Esophagus squamous epithelium (tissue), 5 donors: ENCODE results near the gene ZNF711. TPM values are rescaled to one million over a fixed set of nuclear protein-coding genes. Genes with fewer than 3 reads are reported as not detected.
"Not testable (repeated sequence)": the region's sequence is repeated elsewhere in the genome, so short reads cannot be mapped to it uniquely, and the experiment has no call there.

Source experiments
- DNase-seq: peaks from one replicate; lab custom pipeline; 2025; lab: John Stamatoyannopoulos, UW
- H3K27ac ChIP-seq, 4 donors: fragments of 200-600 bp; sonication (generic); one replicate each; pipeline ENCODE4 v1.5.1; 2016 to 2019; ENCODE audit warnings: mild to moderate bottlenecking in 1 of 4
- H3K27me3 ChIP-seq, 4 donors: fragments of 200-600 bp; sonication (generic); 1 replicate in 3 of 4; 2 replicates in 1 of 4; pipeline versions ENCODE4 v1.5.1 to v1.6.0; 2017 to 2021; ENCODE audit warnings: antibody characterized with exemption in 1 of 4
- H3K36me3 ChIP-seq, 3 donors: fragments of 200-600 bp; sonication (generic); one replicate each; pipeline ENCODE4 v1.5.1; 2016 to 2019
- H3K4me1 ChIP-seq, 3 donors: fragments of 200-600 bp; sonication (generic); one replicate each; pipeline ENCODE4 v1.5.1; 2017 to 2019
- H3K4me3 ChIP-seq, 4 donors: fragments of 200-600 bp; sonication (generic); 1 replicate in 3 of 4; 2 replicates in 1 of 4; pipeline ENCODE4 v1.5.1; 2016 to 2019; ENCODE audit warnings: mild to moderate bottlenecking in 2 of 4, moderate library complexity in 1 of 4
- H3K9me3 ChIP-seq, 3 donors: fragments of 200-600 bp; sonication (generic); one replicate each; pipeline ENCODE4 v1.5.1; 2016 to 2019
- CTCF ChIP-seq, 6 experiments: fragments of 450-650 bp in 4 of 6; fragments of 200-600 bp in 2 of 6; sonication (generic) in 2 of 6; IDR thresholded peaks; one replicate each; pipeline ENCODE4 v1.5.1; 2016 to 2019; ENCODE audit warnings: antibody characterized with exemption in 6 of 6, mild to moderate bottlenecking in 4 of 6, moderate library complexity in 4 of 6
- POLR2A ChIP-seq, 4 donors: fragments of 450-650 bp; IDR thresholded peaks; one replicate each; pipeline ENCODE4 v1.6.1; 2017; ENCODE audit warnings: antibody characterized with exemption in 4 of 4, mild to moderate bottlenecking in 4 of 4, moderate library complexity in 3 of 4
- WGBS, 2 donors: methylation state at CpG; one replicate each; pipeline ENCODE4 v1.1.5; 2018; 5-methylcytosine and 5-hydroxymethylcytosine counted together
- intact Hi-C: fragments of 100-400 bp; cut with DNase I; formaldehyde crosslinking; loops from one replicate; pipeline ENCODE4 v1.15.0; 2022
- total RNA-seq, 4 donors: library from RNA; depleted of rRNA; stranded (reverse); fragments of >200 nt; gene quantifications; one replicate each; pipeline ENCODE4 v1.1.0, GENCODE V29; 2016
- donor health status: DM: yes; HTN: yes; CAD: no.

ZNF711 gene
- total RNA-seq, 4 donors from 2014 or later = 0.80 to 2.9 (median 1.7) TPM

DNA sequence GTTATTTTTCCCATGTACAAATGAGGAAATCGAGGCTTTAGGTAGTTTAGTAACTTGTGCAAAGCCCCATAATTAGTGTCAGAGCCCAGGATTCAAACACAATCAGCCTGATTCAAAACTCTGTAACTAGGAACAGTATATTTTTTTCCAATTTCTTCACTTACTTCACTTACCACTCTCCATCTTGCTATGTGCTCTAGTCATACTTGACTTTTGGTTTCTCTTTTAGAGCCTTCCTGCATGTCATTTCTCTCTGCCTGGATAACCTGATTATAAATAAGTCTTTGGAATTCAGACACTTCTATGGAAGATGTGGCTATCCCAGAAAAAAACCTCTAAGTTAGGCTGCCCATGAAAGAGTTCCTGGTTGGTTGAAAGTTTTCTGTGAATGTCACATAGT lies 22.4 kb upstream of the ZNF711 start:
- H3K27me3 ChIP-seq = no peaks in the 10 kb centered on the region
- no peak for TF ChIP-seq CTCF (IDR thresholded peaks at IDR 0.05)
- no peak for TF ChIP-seq POLR2A (IDR thresholded peaks at IDR 0.05)
- DNase-seq = no peak
- H3K9me3 ChIP-seq = no peaks in the 10 kb centered on the region
- no peaks in the 10 kb centered on the region for H3K4me1 ChIP-seq
- H3K4me3 ChIP-seq = no peak overlapping the region
- no peaks in the 10 kb centered on the region for H3K36me3 ChIP-seq
- intact Hi-C loops = no loop called here
- H3K27ac ChIP-seq = no peak overlapping the region
- WGBS, 2 donors = 24 to 45% methylated on average over 1 of the region's 1 CpG

- TF ChIP-seq POLR2A (IDR thresholded peaks at IDR 0.05) (no peak), CTCF (IDR thresholded peaks at IDR 0.05) (no peak)
- H3K4me1 ChIP-seq = no peaks in the 10 kb centered on the region
- no peak overlapping the region for H3K4me3 ChIP-seq
- no peak for DNase-seq
- no peaks in the 10 kb centered on the region for H3K27me3 ChIP-seq
- 54% methylated on average over 2 of the region's 2 CpGs; no CpG with 5 or more reads in 1 of the 2 donors for WGBS, 2 donors
- H3K9me3 ChIP-seq = no peaks in the 10 kb centered on the region
- no peaks in the 10 kb centered on the region for H3K36me3 ChIP-seq
- no peak overlapping the region for H3K27ac ChIP-seq
- intact Hi-C loops = no loop called here
These were observed 20.4 kb upstream of the ZNF711 start for GRCh38 chrX:85223359-85223758.

DNA sequence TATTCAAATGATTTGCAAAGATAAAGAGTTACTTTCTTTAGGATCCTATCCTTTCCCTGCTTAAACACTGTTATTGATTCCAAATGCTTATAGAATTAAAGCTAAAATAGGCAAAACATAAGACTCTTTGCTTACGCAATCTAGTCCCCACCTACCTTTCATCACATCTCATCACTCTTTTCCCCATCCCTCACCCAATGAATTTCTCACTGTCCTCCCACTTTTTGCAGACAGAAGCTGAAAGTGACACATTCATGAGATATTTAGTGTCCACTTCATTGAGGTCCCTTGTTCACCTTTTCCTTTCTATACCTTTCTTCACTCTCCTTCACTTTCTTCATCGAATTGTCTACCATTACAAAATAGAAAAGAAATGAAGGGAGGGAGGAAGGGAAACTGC lies 636 bp upstream of the ZNF711 start:
- 42 to 54% methylated on average over 2 of the region's 2 CpGs for WGBS, 2 donors
- DNase-seq = no peak
- Histone ChIP-seq H3K9me3 (no peaks in the 10 kb centered on the region), H3K27me3 (no peaks in the 10 kb centered on the region), H3K4me3 (peak overlapping the region in 2 of 4 donors; percentile 52 to 71), H3K27ac (no peak overlapping the region), H3K36me3 (no peaks in the 10 kb centered on the region), H3K4me1 (peaks cover 0 to 6% (median 0%) of the 10 kb centered on the region in 3 donors)
- intact Hi-C loops = no loop called here
- TF ChIP-seq CTCF (IDR thresholded peaks at IDR 0.05) = no peak

GRCh38 chrX:85244450-85245211 lies 840 bp downstream of the ZNF711 start:
- intact Hi-C loops = no loop called here
- DNase-seq = no peak
- Histone ChIP-seq H3K4me3 (peak overlapping the region; percentile 47 to 71 (median 54)), H3K9me3 (no peaks in the 10 kb centered on the region), H3K27me3 (no peaks in the 10 kb centered on the region), H3K36me3 (no peaks in the 10 kb centered on the region), H3K27ac (peak overlapping the region; percentile 0 to 57 (median 26)), H3K4me1 (peaks cover 0 to 6% (median 0%) of the 10 kb centered on the region in 3 donors)
- TF ChIP-seq POLR2A (IDR thresholded peaks at IDR 0.05) = no peak
- TF ChIP-seq CTCF (IDR thresholded peaks at IDR 0.05) = no peak
- 0 to 34% methylated on average over 14 to 31 of the region's 42 CpGs for WGBS, 2 donors

DNA sequence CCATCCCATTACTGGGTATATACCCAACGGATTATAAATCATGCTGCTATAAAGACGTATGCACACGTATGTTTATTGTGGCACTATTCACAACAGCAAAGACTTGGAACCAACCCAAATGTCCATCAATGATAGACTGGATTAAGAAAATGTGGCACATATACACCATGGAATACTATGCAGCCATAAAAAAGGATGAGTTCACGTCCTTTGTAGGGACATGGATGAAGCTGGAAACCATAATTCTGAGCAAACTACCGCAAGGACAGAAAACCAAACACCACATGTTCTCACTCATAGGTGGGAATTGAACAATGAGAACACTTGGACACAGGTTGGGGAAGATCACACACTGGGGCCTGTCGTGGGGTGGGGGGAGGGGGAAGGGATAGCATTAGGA lies 41.5 kb downstream of the ZNF711 start:
- WGBS, 2 donors = 90 to 100% methylated on average over 1 to 4 of the region's 6 CpGs

More for the DNA sequence above, 41.5 kb downstream of the ZNF711 start:
- H3K9me3 ChIP-seq, intact Hi-C loops, H3K36me3 ChIP-seq, H3K4me1 ChIP-seq, H3K27ac ChIP-seq, H3K27me3 ChIP-seq, DNase-seq, H3K4me3 ChIP-seq: not testable (repeated sequence)
